Measurements from ENCODE around the gene SLC6A12.

Gene SLC6A12

GRCh38 chr12:168763-169525 lies 45.0 kb downstream of the SLC6A12 start:
- no peak for TF ChIP-seq ZFX (IDR thresholded peaks at IDR 0.05; ENCODE audit: borderline replicate concordance)
- TF ChIP-seq CTCF (IDR thresholded peaks at IDR 0.05): no peak
- no peak overlapping the region for H3K27ac ChIP-seq

GRCh38 chr12:167959-168600 lies 45.9 kb downstream of the SLC6A12 start:
- no peak overlapping the region for H3K27ac ChIP-seq
- no peak for TF ChIP-seq CTCF (IDR thresholded peaks at IDR 0.05)
- TF ChIP-seq ZFX (IDR thresholded peaks at IDR 0.05; ENCODE audit: borderline replicate concordance): no peak

- TF ChIP-seq ZFX (IDR thresholded peaks at IDR 0.05; ENCODE audit: borderline replicate concordance) (no peak), CTCF (IDR thresholded peaks at IDR 0.05) (no peak)
- H3K27ac ChIP-seq: no peak overlapping the region
These were observed 47.4 kb downstream of the SLC6A12 start for GRCh38 chr12:166425-167075.

GRCh38 chr12:165862-166368 lies 48.0 kb downstream of the SLC6A12 start:
- no peak overlapping the region for H3K27ac ChIP-seq
- TF ChIP-seq ZFX (IDR thresholded peaks at IDR 0.05; ENCODE audit: borderline replicate concordance) (no peak), CTCF (IDR thresholded peaks at IDR 0.05) (no peak)

GRCh38 chr12:164207-164606 lies 49.8 kb downstream of the SLC6A12 start:
- no peak for TF ChIP-seq CTCF (IDR thresholded peaks at IDR 0.05)
- TF ChIP-seq ZFX (IDR thresholded peaks at IDR 0.05; ENCODE audit: borderline replicate concordance): no peak
- no peak overlapping the region for H3K27ac ChIP-seq

GRCh38 chr12:163406-163986 lies 50.5 kb downstream of the SLC6A12 start:
- H3K27ac ChIP-seq: no peak overlapping the region
- TF ChIP-seq CTCF (IDR thresholded peaks at IDR 0.05): no peak
- no peak for TF ChIP-seq ZFX (IDR thresholded peaks at IDR 0.05; ENCODE audit: borderline replicate concordance)

Measured in 22Rv1 (cell line).